Naive thymus-derived CD8-positive, alpha-beta T cell (primary cell): ENCODE data around the gene PEAR1. TPM values are rescaled to one million over a fixed set of nuclear protein-coding genes. Genes with fewer than 3 reads are reported as not detected.

ENCODE experiments used
- ATAC-seq, 2 donors: fragments of 150-1000 bp; cut with Tn5 transposase in 1 of 2; sonication (Bioruptor Pico), chemical (Tn5 transposase) in 1 of 2; 1 replicate in 1 of 2; 2 replicates in 1 of 2; pipeline ENCODE4 v1.10.0; 2021; ENCODE audit warnings: mild to moderate bottlenecking in 2 of 2, moderate library complexity in 2 of 2
- POLR2A ChIA-PET: fragments of 350-600 bp; sonication (Branson Sonifier 250); formaldehyde crosslinking; loops from one replicate; lab custom pipeline; 2021; ENCODE audit warnings: antibody characterized with exemption; lab: Charles Lee
- DNase-seq, 10 donors: peaks; one replicate each; pipeline versions ENCODE4 v3.0.0 to v3.0.0-alpha.2; 2020 to 2022
- H3K27ac Mint-ChIP-seq, 10 donors: one replicate each; pipeline ENCODE4 v1.8.0; 2020 to 2022; ENCODE audit warnings: mild to moderate bottlenecking in 10 of 10, mixed read lengths in 10 of 10, moderate library complexity in 4 of 10, inconsistent platforms in 1 of 10
- H3K27me3 Mint-ChIP-seq, 5 donors: one replicate each; pipeline ENCODE4 v1.8.0; 2021 to 2022; ENCODE audit warnings: mixed read lengths in 5 of 5
- H3K36me3 Mint-ChIP-seq, 3 donors: one replicate each; pipeline ENCODE4 v1.8.0; 2020 to 2022; ENCODE audit warnings: mixed read lengths in 3 of 3, mild to moderate bottlenecking in 2 of 3, inconsistent platforms in 1 of 3
- H3K4me1 Mint-ChIP-seq, 4 donors: one replicate each; pipeline ENCODE4 v1.8.0; 2021 to 2022; ENCODE audit warnings: mixed read lengths in 4 of 4
- H3K4me3 Mint-ChIP-seq, 10 donors: one replicate each; pipeline ENCODE4 v1.8.0; 2020 to 2022; ENCODE audit warnings: mild to moderate bottlenecking in 10 of 10, mixed read lengths in 10 of 10, moderate library complexity in 6 of 10, inconsistent platforms in 1 of 10
- H3K9me3 Mint-ChIP-seq, 9 donors: one replicate each; pipeline ENCODE4 v1.8.0; 2020 to 2022; ENCODE audit warnings: mixed read lengths in 9 of 9, mild to moderate bottlenecking in 3 of 9, inconsistent platforms in 1 of 9, moderate library complexity in 1 of 9
- polyA plus RNA-seq, 3 donors: library from polyadenylated mRNA; unstranded; fragments of 300-500 nt; fragmentation: Illumina TruSeq; gene quantifications; one replicate each; pipeline ENCODE4 v1.2.3, GENCODE V29; 2021
- total RNA-seq, 8 experiments: library from RNA in 2 of 8; stranded (reverse) in 2 of 8; gene quantifications; one replicate each; pipeline ENCODE4 v1.2.3 and lab custom pipeline; 2021 to 2026

PEAR1 gene
- total and polyA plus RNA-seq, 5 experiments from 2014 or later: 0.11 TPM; not detected in 4

- peaks cover 22 to 84% (median 45%) of the 10 kb centered on the region in 5 donors for H3K27me3 Mint-ChIP-seq
- no peak overlapping the region for H3K27ac Mint-ChIP-seq
- peaks cover 3 to 6% (median 5%) of the 10 kb centered on the region in 4 donors for H3K4me1 Mint-ChIP-seq
- POLR2A ChIA-PET: interaction anchor here (0.5 kb wide), 1 partner anchor 80 kb away, joined by 4 read pairs; no protein-coding TSS in a partner anchor
- no peaks in the 10 kb centered on the region for H3K36me3 Mint-ChIP-seq
- no peak for DNase-seq
- no peak for ATAC-seq
- H3K4me3 Mint-ChIP-seq: no peak overlapping the region
- no peaks in the 10 kb centered on the region for H3K9me3 Mint-ChIP-seq
These were observed 6.2 kb upstream of the PEAR1 start for GRCh38 chr1:156887317-156887716.

- H3K27ac Mint-ChIP-seq: no peak overlapping the region
- H3K27me3 Mint-ChIP-seq: peaks cover 22 to 80% (median 45%) of the 10 kb centered on the region in 5 donors
- POLR2A ChIA-PET: interaction anchor here (0.5 kb wide), 1 partner anchor 80 kb away, joined by 4 read pairs; no protein-coding TSS in a partner anchor
- no peaks in the 10 kb centered on the region for H3K9me3 Mint-ChIP-seq
- H3K36me3 Mint-ChIP-seq: no peaks in the 10 kb centered on the region
- H3K4me3 Mint-ChIP-seq: no peak overlapping the region
- ATAC-seq (no peak), DNase-seq (no peak)
- peaks cover 3 to 8% (median 6%) of the 10 kb centered on the region in 4 donors for H3K4me1 Mint-ChIP-seq
These were observed 5.8 kb upstream of the PEAR1 start for GRCh38 chr1:156887734-156888133.

- Mint-ChIP-seq H3K36me3 (no peaks in the 10 kb centered on the region), H3K4me3 (no peak overlapping the region), H3K4me1 (peaks cover 0 to 19% (median 10%) of the 10 kb centered on the region in 4 donors), H3K27me3 (peaks cover 22 to 64% (median 39%) of the 10 kb centered on the region in 5 donors), H3K9me3 (no peaks in the 10 kb centered on the region), H3K27ac (peak overlapping the region in 2 of 10 donors; percentile 10 to 79)
- ATAC-seq: no peak
- DNase-seq: peak in 7 of 10 donors; percentile 12 to 54 (median 37)
- POLR2A ChIA-PET: no interaction called here
These were observed 3.5 kb upstream of the PEAR1 start for GRCh38 chr1:156889802-156890580.

- Mint-ChIP-seq H3K27ac (peak overlapping the region in 2 of 10 donors; percentile 9 to 37), H3K9me3 (no peaks in the 10 kb centered on the region), H3K27me3 (peaks cover 23 to 67% (median 41%) of the 10 kb centered on the region in 5 donors), H3K36me3 (no peaks in the 10 kb centered on the region), H3K4me1 (peaks cover 0 to 19% (median 11%) of the 10 kb centered on the region in 4 donors), H3K4me3 (peak overlapping the region; percentile 63 to 83 (median 72))
- POLR2A ChIA-PET: interaction anchor here (0.6 to 0.7 kb wide), 2 partner anchors 136 to 151 kb away, joined by 4 to 5 read pairs; partner anchors contain the start of gene MRPL24
- ATAC-seq: peak; percentile 97
- peak; percentile 70 to 90 (median 82) for DNase-seq
These were observed 1.1 kb upstream of the PEAR1 start for GRCh38 chr1:156892190-156893047.

DNA sequence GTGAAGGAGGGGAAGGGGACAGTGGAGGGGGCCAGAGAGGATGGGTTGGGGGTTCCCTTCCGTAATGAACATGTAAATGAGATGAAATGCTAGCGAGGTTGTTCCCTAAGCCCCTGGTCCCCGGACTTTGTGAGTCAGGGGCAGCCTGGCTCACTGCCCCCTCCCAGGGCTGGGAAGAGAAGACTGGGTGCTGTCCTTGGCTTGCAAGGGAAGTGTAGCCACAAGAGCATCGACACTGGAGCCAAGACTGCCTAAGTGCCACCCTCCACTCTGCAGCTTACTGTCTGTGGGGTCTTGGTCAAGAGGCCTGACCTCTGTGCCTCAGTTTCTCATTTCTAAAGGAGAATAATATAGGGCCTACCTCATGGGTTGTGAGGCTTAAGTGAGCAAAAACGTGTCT is 483 bp downstream of the PEAR1 start:
- peaks cover 3 to 23% (median 22%) of the 10 kb centered on the region in 4 donors for H3K4me1 Mint-ChIP-seq
- peaks cover 21 to 74% (median 44%) of the 10 kb centered on the region in 5 donors for H3K27me3 Mint-ChIP-seq
- H3K36me3 Mint-ChIP-seq: no peaks in the 10 kb centered on the region
- ATAC-seq: no peak
- POLR2A ChIA-PET: interaction anchor here (0.5 kb wide), 1 partner anchor 137 kb away, joined by 5 read pairs; no protein-coding TSS in a partner anchor
- H3K9me3 Mint-ChIP-seq: no peaks in the 10 kb centered on the region
- H3K4me3 Mint-ChIP-seq: peak overlapping the region in 5 of 10 donors; percentile 28 to 72 (median 46)
- peak in 1 of 10 donors; percentile 47 for DNase-seq
- H3K27ac Mint-ChIP-seq: no peak overlapping the region

- ATAC-seq (no peak), DNase-seq (peak in 1 of 10 donors; percentile 30)
- Mint-ChIP-seq H3K27me3 (peaks cover 18 to 70% (median 41%) of the 10 kb centered on the region in 5 donors), H3K9me3 (no peaks in the 10 kb centered on the region), H3K36me3 (no peaks in the 10 kb centered on the region), H3K27ac (peak overlapping the region in 4 of 10 donors; percentile 28 to 80 (median 57)), H3K4me1 (peaks cover 3 to 23% (median 22%) of the 10 kb centered on the region in 4 donors), H3K4me3 (peak overlapping the region in 2 of 10 donors; percentile 20 to 46)
- POLR2A ChIA-PET: interaction anchor here (0.6 kb wide), 1 partner anchor 532 kb away, joined by 3 read pairs; no protein-coding TSS in a partner anchor
These were observed 1.4 kb downstream of the PEAR1 start for GRCh38 chr1:156894711-156895454.

- POLR2A ChIA-PET: no interaction called here
- no peak for ATAC-seq
- peaks cover 3 to 23% (median 18%) of the 10 kb centered on the region in 4 donors for H3K4me1 Mint-ChIP-seq
These were observed 1.9 kb downstream of the PEAR1 start for GRCh38 chr1:156895455-156895812.

GRCh38 chr1:156895927-156896326 is 2.4 kb downstream of the PEAR1 start:
- Mint-ChIP-seq H3K27ac (no peak overlapping the region), H3K27me3 (peaks cover 12 to 60% (median 36%) of the 10 kb centered on the region in 5 donors), H3K4me1 (peaks cover 3 to 23% (median 17%) of the 10 kb centered on the region in 4 donors), H3K9me3 (no peaks in the 10 kb centered on the region), H3K4me3 (no peak overlapping the region), H3K36me3 (no peaks in the 10 kb centered on the region)
- POLR2A ChIA-PET: no interaction called here
- ATAC-seq (no peak), DNase-seq (no peak)

More at GRCh38 chr1:156895455-156895812, 1.9 kb downstream of the PEAR1 start:
- Mint-ChIP-seq H3K27ac (peak overlapping the region in 2 of 10 donors; percentile 12 to 65), H3K4me3 (no peak overlapping the region), H3K27me3 (peaks cover 14 to 65% (median 38%) of the 10 kb centered on the region in 5 donors), H3K36me3 (no peaks in the 10 kb centered on the region), H3K9me3 (no peaks in the 10 kb centered on the region)
- peak in 1 of 10 donors; percentile 31 for DNase-seq

DNA sequence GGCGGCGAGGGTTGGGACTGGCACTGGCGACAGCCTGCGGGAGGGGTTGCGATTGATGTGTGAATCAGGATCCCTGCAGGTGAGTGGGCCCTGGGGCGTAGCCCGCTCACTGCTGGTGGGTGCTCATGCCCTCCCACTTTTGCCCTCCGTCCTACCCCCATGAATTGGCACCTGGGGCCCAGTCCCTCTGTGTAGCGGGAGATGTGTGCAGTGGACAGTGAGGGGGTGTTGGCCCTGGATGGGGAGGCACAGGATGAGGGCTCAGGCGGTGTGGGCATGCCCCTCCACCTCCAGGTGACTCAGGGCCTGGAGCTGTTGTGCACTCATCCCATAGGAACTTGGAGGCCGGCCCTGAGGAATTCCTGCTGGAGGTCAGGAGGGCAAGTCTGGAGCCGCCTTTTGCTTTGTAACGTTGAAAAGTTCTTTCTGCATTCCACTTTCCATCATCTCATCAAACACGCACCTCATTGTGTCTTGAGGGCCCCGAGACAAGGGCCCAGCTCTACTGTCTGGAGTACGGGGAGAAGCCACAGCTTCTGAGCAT is 3.0 kb downstream of the PEAR1 start:
- DNase-seq: no peak
- Mint-ChIP-seq H3K27me3 (peaks cover 8 to 54% (median 34%) of the 10 kb centered on the region in 5 donors), H3K27ac (peak overlapping the region in 1 of 10 donors; percentile 83), H3K9me3 (no peaks in the 10 kb centered on the region), H3K4me3 (no peak overlapping the region), H3K4me1 (peaks cover 3 to 23% (median 17%) of the 10 kb centered on the region in 4 donors), H3K36me3 (no peaks in the 10 kb centered on the region)
- no peak for ATAC-seq
- POLR2A ChIA-PET: no interaction called here

GRCh38 chr1:156897078-156897825 is 3.7 kb downstream of the PEAR1 start:
- Mint-ChIP-seq H3K36me3 (no peaks in the 10 kb centered on the region), H3K4me3 (peak overlapping the region in 1 of 10 donors; percentile 15), H3K9me3 (no peaks in the 10 kb centered on the region), H3K27ac (peak overlapping the region in 1 of 10 donors; percentile 87), H3K27me3 (peaks cover 5 to 48% (median 34%) of the 10 kb centered on the region in 5 donors), H3K4me1 (peaks cover 3 to 21% (median 16%) of the 10 kb centered on the region in 4 donors)
- DNase-seq (no peak), ATAC-seq (no peak)
- POLR2A ChIA-PET: no interaction called here

GRCh38 chr1:156898161-156898566 is 4.6 kb downstream of the PEAR1 start:
- ATAC-seq: peak; percentile 33 to 43
- POLR2A ChIA-PET: no interaction called here
- DNase-seq: no peak
- Mint-ChIP-seq H3K4me3 (peak overlapping the region in 1 of 10 donors; percentile 22), H3K27ac (peak overlapping the region in 3 of 10 donors; percentile 54 to 61 (median 61)), H3K4me1 (peaks cover 3 to 15% (median 11%) of the 10 kb centered on the region in 4 donors), H3K27me3 (peaks cover 5 to 48% (median 34%) of the 10 kb centered on the region in 5 donors), H3K36me3 (no peaks in the 10 kb centered on the region), H3K9me3 (no peaks in the 10 kb centered on the region)
